Hepatocyte (in vitro differentiated cells): ENCODE data around the gene TMEM135.

Source experiments
- EZH2 ChIP-seq: fragments of 200-600 bp; sonication (generic); IDR thresholded peaks from 2 replicates; pipeline ENCODE4 v1.6.1; 2016; ENCODE audit warnings: antibody characterized with exemption, mild to moderate bottlenecking, borderline replicate concordance
- EZH2phosphoT487 ChIP-seq: fragments of 200-600 bp; sonication (generic); IDR thresholded peaks from one replicate; pipeline ENCODE4 v1.6.1; 2018; ENCODE audit warnings: antibody characterized with exemption, mild to moderate bottlenecking, low read depth, moderate library complexity; ENCODE audit not compliant: unreplicated experiment, severe bottlenecking
- TF ChIP-seq, protein P1 (sequence below): fragments of 200-600 bp; sonication (generic); IDR thresholded peaks from 2 replicates; pipeline ENCODE4 v1.5.1; 2016; ENCODE audit warnings: antibody characterized with exemption, mild to moderate bottlenecking; ENCODE audit not compliant: poor library complexity

DNA sequence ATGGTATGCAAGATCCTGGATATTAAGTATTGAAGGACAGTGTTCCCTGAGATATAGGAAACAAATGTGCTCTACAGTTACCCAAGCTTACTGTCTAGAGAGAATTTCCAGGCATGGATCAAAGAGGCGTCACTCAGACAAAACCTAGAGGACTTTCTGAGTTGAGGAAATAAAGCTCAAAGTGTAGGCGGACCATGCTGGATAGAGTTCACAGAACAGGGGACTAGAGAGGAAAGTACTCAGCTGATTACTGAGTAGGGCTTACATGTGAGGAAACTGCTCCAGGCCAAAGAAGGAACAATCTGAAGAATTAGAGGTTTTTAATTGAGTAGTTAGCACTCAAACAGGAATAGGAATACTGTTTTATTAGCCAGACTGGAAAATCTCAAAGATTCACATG is 193.3 kb downstream of the TMEM135 start:
- TF ChIP-seq, protein P1, sequence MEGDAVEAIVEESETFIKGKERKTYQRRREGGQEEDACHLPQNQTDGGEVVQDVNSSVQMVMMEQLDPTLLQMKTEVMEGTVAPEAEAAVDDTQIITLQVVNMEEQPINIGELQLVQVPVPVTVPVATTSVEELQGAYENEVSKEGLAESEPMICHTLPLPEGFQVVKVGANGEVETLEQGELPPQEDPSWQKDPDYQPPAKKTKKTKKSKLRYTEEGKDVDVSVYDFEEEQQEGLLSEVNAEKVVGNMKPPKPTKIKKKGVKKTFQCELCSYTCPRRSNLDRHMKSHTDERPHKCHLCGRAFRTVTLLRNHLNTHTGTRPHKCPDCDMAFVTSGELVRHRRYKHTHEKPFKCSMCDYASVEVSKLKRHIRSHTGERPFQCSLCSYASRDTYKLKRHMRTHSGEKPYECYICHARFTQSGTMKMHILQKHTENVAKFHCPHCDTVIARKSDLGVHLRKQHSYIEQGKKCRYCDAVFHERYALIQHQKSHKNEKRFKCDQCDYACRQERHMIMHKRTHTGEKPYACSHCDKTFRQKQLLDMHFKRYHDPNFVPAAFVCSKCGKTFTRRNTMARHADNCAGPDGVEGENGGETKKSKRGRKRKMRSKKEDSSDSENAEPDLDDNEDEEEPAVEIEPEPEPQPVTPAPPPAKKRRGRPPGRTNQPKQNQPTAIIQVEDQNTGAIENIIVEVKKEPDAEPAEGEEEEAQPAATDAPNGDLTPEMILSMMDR, result no peak
- TF ChIP-seq EZH2phosphoT487, result no peak
- TF ChIP-seq EZH2, result no peak
